ENCODE results near the gene DLG1.

GRCh38 chr3:197278933-197279332 lies 19.5 kb downstream of the DLG1 start:
- no peak for TF ChIP-seq POLR2A (IDR thresholded peaks at IDR 0.05)
- TF ChIP-seq CTCF (IDR thresholded peaks at IDR 0.05): no peak
